GM21367 (cell line): ENCODE data around the gene CFAP77.

Experiments used
- ATAC-seq: cut with Tn5 transposase; IDR thresholded peaks from one replicate; pipeline ENCODE4 v1.9.1; 2021; ENCODE audit not compliant: unreplicated experiment

Gene CFAP77

GRCh38 chr9:132447902-132448301 lies 37.9 kb downstream of the CFAP77 start:
- no peak for ATAC-seq

- ATAC-seq = no peak
Observed at GRCh38 chr9:132451276-132451675, 41.3 kb downstream of the CFAP77 start.

GRCh38 chr9:132456241-132456640 lies 46.2 kb downstream of the CFAP77 start:
- no peak for ATAC-seq

- no peak for ATAC-seq
Observed at GRCh38 chr9:132457504-132458236, 47.7 kb downstream of the CFAP77 start.

GRCh38 chr9:132458432-132458831 lies 48.4 kb downstream of the CFAP77 start:
- ATAC-seq = no peak

GRCh38 chr9:132459661-132460060 lies 49.6 kb downstream of the CFAP77 start:
- no peak for ATAC-seq

- no peak for ATAC-seq
Observed at GRCh38 chr9:132460240-132460639, 50.2 kb downstream of the CFAP77 start.

- no peak for ATAC-seq
Observed at GRCh38 chr9:132461281-132461896, 51.4 kb downstream of the CFAP77 start.

GRCh38 chr9:132461971-132462370 lies 52.0 kb downstream of the CFAP77 start:
- no peak for ATAC-seq

GRCh38 chr9:132464547-132464946 lies 54.5 kb downstream of the CFAP77 start:
- no peak for ATAC-seq

- no peak for ATAC-seq
Observed at GRCh38 chr9:132465131-132465635, 55.2 kb downstream of the CFAP77 start.

GRCh38 chr9:132472199-132472598 lies 62.2 kb downstream of the CFAP77 start:
- no peak for ATAC-seq

- no peak for ATAC-seq
Observed at GRCh38 chr9:132472599-132472998, 62.6 kb downstream of the CFAP77 start.

- no peak for ATAC-seq
Observed at GRCh38 chr9:132474253-132474652, 64.2 kb downstream of the CFAP77 start.

- ATAC-seq = no peak
Observed at GRCh38 chr9:132478353-132479050, 68.5 kb downstream of the CFAP77 start.

- no peak for ATAC-seq
Observed at GRCh38 chr9:132479733-132480132, 69.7 kb downstream of the CFAP77 start.

GRCh38 chr9:132481053-132481849 lies 71.2 kb downstream of the CFAP77 start:
- ATAC-seq = no peak

GRCh38 chr9:132482196-132482813 lies 72.3 kb downstream of the CFAP77 start:
- no peak for ATAC-seq

- ATAC-seq = no peak
Observed at GRCh38 chr9:132485393-132485792, 75.4 kb downstream of the CFAP77 start.

- no peak for ATAC-seq
Observed at GRCh38 chr9:132486706-132487350, 76.8 kb downstream of the CFAP77 start.
